ENCODE results near the gene CHRNA3.

GRCh38 chr15:78551902-78552301, 68.9 kb downstream of the CHRNA3 start:
- TF ChIP-seq CTCF (IDR thresholded peaks at IDR 0.05) (no peak), RCOR1 (IDR thresholded peaks at IDR 0.05; ENCODE audit: low read depth, low read length) (no peak), NFE2L2 (conservative IDR thresholded peaks at IDR 0.05; ENCODE audit: low read length) (no peak), MYC (IDR thresholded peaks at IDR 0.05; ENCODE audit: borderline replicate concordance, low read length) (no peak), HOXA7 (CRISPR knock-in tag; IDR thresholded peaks at IDR 0.05) (no peak)
